NCI-H748 treated with DMSO at 0.1 percent for 48 hours (cell line): ENCODE results near the gene CENPP.
"Not testable (repeated sequence)": the region's sequence is repeated elsewhere in the genome, so short reads cannot be mapped to it uniquely, and the experiment has no call there.

Source experiments
- DNase-seq: peaks from one replicate; lab custom pipeline; 2025; lab: John Stamatoyannopoulos, UW

CENPP gene

GRCh38 chr9:92380603-92381002 is 54.9 kb downstream of the CENPP start:
- no peak for DNase-seq

GRCh38 chr9:92381775-92382174 is 56.0 kb downstream of the CENPP start:
- no peak for DNase-seq

GRCh38 chr9:92384375-92384774 is 58.6 kb downstream of the CENPP start:
- DNase-seq, result no peak

- DNase-seq, result no peak
These were observed 59.2 kb downstream of the CENPP start for GRCh38 chr9:92385001-92385400.

- no peak for DNase-seq
These were observed 59.7 kb downstream of the CENPP start for GRCh38 chr9:92385477-92385876.

- no peak for DNase-seq
These were observed 60.2 kb downstream of the CENPP start for GRCh38 chr9:92385953-92386352.

GRCh38 chr9:92392690-92393089 is 66.9 kb downstream of the CENPP start:
- no peak for DNase-seq

- no peak for DNase-seq
These were observed 67.9 kb downstream of the CENPP start for GRCh38 chr9:92393686-92394085.

- DNase-seq, result no peak
These were observed 69.9 kb downstream of the CENPP start for GRCh38 chr9:92395617-92396016.

- DNase-seq, result no peak
These were observed 72.1 kb downstream of the CENPP start for GRCh38 chr9:92397853-92398252.

GRCh38 chr9:92402360-92402759 is 76.6 kb downstream of the CENPP start:
- no peak for DNase-seq

- no peak for DNase-seq
These were observed 77.3 kb downstream of the CENPP start for GRCh38 chr9:92402826-92403745.

- DNase-seq, result no peak
These were observed 78.5 kb downstream of the CENPP start, which contains the start of gene OGN for GRCh38 chr9:92404042-92404836. Gene OGN, minus strand, starts transcription at chr9:92404578. Its CDS starts 1,171 bp downstream, at chr9:92403407.

GRCh38 chr9:92405818-92406217 is 80.1 kb downstream of the CENPP start:
- DNase-seq, result no peak

- DNase-seq, result no peak
These were observed 80.7 kb downstream of the CENPP start for GRCh38 chr9:92406477-92406876.

- no peak for DNase-seq
These were observed 82.1 kb downstream of the CENPP start for GRCh38 chr9:92407818-92408217.

GRCh38 chr9:92408747-92409478 is 83.2 kb downstream of the CENPP start:
- DNase-seq, result no peak

- DNase-seq, result not testable (repeated sequence)
These were observed 85.4 kb downstream of the CENPP start for GRCh38 chr9:92411157-92411556.

- DNase-seq, result no peak
These were observed 88.8 kb downstream of the CENPP start for GRCh38 chr9:92414566-92414965.

- no peak for DNase-seq
These were observed 97.0 kb downstream of the CENPP start for GRCh38 chr9:92422611-92423338.

- no peak for DNase-seq
These were observed 97.9 kb downstream of the CENPP start for GRCh38 chr9:92423612-92424011.

- no peak for DNase-seq
These were observed 98.6 kb downstream of the CENPP start, which contains the start of gene OMD for GRCh38 chr9:92424340-92424739. Gene OMD, minus strand, starts transcription at chr9:92424471. Its CDS starts 6,913 bp downstream, at chr9:92417558.
